Left ventricle myocardium inferior (tissue), 1 donor: ENCODE measurements around the gene BOLA3. TPM values are rescaled to one million over a fixed set of nuclear protein-coding genes. Genes with fewer than 3 reads are reported as not detected.

Source experiments
- DNase-seq: peaks from one replicate; pipeline ENCODE4 v3.0.0-alpha.2; 2020
- H3K27ac ChIP-seq: fragments of 200-600 bp; replicated peaks from 2 replicates; pipeline ENCODE4 v1.8.0; 2021
- H3K27me3 ChIP-seq: fragments of 200-600 bp; 2 replicates; pipeline ENCODE4 v1.8.0; 2021; ENCODE audit warnings: low read depth
- H3K36me3 ChIP-seq: fragments of 200-600 bp; 2 replicates; pipeline ENCODE4 v1.8.0; 2021
- H3K4me1 ChIP-seq: fragments of 200-600 bp; 2 replicates; pipeline ENCODE4 v1.8.0; 2021
- H3K4me3 ChIP-seq: fragments of 200-600 bp; 2 replicates; pipeline ENCODE4 v1.8.0; 2021; ENCODE audit warnings: mild to moderate bottlenecking, moderate library complexity
- H3K9me3 ChIP-seq: fragments of 200-600 bp; replicated peaks from 2 replicates; pipeline ENCODE4 v1.8.0; 2021
- intact Hi-C: fragments of 100-400 bp; cut with micrococcal nuclease; formaldehyde crosslinking; loops from one replicate; pipeline ENCODE4 v1.11.0; 2022
- long read RNA-seq: library from polyadenylated mRNA; unstranded; transcript quantifications from one replicate; pipeline ENCODE4 v2.0.0, GENCODE V29; 2021
- total RNA-seq: library from RNA; stranded (reverse); fragmentation: NEBNext Ultra II Directional; extraction: Animal tissue kit (Norgen Biotek cat#: 25700); gene quantifications from one replicate; pipeline ENCODE4 v1.2.1, GENCODE V29; 2021
- TF ChIP-seq, protein P1 (sequence below): fragments of 200-600 bp; IDR thresholded peaks from 2 replicates; pipeline ENCODE4 v1.8.0; 2021; ENCODE audit warnings: antibody characterized with exemption, mild to moderate bottlenecking, borderline replicate concordance
- donor health status: DM: no; HTN: yes; CAD: no; lungs with severe emphysema.

Gene BOLA3, protein sequence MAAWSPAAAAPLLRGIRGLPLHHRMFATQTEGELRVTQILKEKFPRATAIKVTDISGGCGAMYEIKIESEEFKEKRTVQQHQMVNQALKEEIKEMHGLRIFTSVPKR
- 81.2 TPM for total RNA-seq
- long read RNA-seq, transcript BOLA3-201 (3 exons, 444 nt) = minor isoform, 24 of 89 reads
- long read RNA-seq, transcript BOLA3-204 (3 exons, 667 nt) = minor isoform, 7 of 89 reads
- long read RNA-seq, transcript BOLA3-202 (4 exons, 639 nt) = major isoform, 44 of 89 reads
- long read RNA-seq, transcript BOLA3-205 (2 exons, 2,982 nt) = minor isoform, 8 of 89 reads
- long read RNA-seq, partial matches to known transcripts = 1 of 89 reads
- long read RNA-seq, other reads (novel, unspliced or antisense) = 5 of 89 reads

DNA sequence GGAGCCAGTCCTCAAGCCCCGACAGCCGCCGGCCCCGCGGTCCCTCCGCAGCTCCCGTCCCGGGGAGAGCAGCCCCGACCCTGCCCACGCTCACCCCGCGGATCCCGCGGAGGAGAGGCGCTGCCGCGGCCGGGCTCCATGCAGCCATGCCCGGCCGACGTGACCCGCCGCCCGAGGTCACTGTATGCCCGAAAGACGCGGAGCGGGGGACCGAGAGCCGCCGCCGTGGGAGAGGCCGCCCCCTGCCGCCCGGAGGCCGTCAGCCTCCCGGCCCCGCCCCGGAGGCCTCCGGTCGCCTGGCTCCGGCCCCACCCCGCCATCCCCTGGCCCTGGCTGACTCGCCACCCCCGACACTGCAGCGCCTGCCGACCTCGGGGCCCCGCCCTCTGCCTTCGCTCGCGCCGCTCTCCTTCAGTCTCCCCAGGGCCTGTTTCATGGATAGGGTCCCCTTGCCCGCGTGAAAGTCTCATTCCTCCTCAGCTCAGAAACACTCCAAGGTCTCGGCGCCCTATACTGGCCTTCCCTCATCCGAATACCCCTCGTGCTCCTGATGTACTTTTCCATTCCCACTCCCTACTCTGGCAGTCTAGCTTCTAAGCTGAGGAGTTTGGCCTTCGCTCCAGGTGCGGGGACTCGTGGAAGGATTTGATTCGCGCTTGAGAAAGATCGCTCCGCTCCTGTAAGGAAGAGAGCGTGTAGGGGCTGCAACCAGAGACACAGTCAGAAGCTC is at the start of gene BOLA3:
BOLA3 (minus strand) TSS at position 186 of the 730 bp plus-strand sequence; CDS start at position 148, 38 bp downstream.
- peaks cover 13% of the 10 kb centered on the region for H3K36me3 ChIP-seq
- H3K4me1 ChIP-seq = peaks cover 32% of the 10 kb centered on the region
- intact Hi-C loops = no loop called here
- no peaks in the 10 kb centered on the region for H3K9me3 ChIP-seq
- TF ChIP-seq, protein P1, sequence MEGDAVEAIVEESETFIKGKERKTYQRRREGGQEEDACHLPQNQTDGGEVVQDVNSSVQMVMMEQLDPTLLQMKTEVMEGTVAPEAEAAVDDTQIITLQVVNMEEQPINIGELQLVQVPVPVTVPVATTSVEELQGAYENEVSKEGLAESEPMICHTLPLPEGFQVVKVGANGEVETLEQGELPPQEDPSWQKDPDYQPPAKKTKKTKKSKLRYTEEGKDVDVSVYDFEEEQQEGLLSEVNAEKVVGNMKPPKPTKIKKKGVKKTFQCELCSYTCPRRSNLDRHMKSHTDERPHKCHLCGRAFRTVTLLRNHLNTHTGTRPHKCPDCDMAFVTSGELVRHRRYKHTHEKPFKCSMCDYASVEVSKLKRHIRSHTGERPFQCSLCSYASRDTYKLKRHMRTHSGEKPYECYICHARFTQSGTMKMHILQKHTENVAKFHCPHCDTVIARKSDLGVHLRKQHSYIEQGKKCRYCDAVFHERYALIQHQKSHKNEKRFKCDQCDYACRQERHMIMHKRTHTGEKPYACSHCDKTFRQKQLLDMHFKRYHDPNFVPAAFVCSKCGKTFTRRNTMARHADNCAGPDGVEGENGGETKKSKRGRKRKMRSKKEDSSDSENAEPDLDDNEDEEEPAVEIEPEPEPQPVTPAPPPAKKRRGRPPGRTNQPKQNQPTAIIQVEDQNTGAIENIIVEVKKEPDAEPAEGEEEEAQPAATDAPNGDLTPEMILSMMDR = peak; percentile 83
- H3K4me3 ChIP-seq = peak within 1 kb of the TSS; percentile 98
- DNase-seq = peak; percentile 89
- H3K27ac ChIP-seq = peak within 1 kb of the TSS; percentile 83
- H3K27me3 ChIP-seq = no peaks in the 10 kb centered on the region

DNA sequence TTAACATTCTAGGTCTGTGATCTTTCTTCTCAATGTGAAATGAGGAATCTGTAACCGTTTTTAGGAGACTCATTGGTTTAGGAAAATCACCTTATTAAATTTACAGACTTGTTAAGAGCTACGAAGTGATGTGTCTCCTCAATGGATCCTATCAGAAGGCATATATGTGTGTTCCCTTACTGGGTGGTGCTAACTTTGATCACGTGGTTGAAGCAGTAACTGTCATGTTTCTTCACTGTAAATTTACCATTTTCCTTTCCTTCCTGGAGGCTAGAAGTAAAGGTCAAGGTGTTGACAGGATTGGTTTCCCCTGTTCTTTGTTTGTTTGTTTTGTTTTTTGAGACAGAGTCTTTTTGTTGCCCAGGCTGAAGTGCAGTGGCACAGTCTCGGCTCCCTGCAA is 49.3 kb upstream of the BOLA3 start:
- Histone ChIP-seq H3K4me1 (peaks cover 44% of the 10 kb centered on the region), H3K9me3 (no peaks in the 10 kb centered on the region), H3K36me3 (no peaks in the 10 kb centered on the region), H3K4me3 (no peak overlapping the region), H3K27me3 (no peaks in the 10 kb centered on the region), H3K27ac (no peak overlapping the region)
- TF ChIP-seq, protein P1 = no peak
- intact Hi-C loops = no loop called here
- DNase-seq = no peak

DNA sequence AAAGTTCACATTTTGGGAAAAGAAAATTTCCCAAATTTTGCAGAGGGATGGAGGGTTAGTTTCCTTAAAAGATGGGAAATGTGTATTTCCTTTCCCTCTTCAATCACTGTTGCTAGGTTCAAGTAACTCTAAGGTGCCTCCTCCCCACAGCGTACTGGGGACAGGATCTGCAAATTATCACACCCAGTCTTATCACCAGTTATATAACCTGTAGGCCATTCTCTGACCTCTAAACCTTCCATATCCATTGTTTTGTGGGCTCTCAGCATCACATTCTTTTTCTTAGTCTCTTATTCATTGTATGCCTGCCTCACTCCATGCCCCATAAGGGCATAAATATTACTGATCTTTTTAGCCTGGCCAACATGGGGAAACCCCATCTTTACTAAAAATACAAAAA is 47.1 kb upstream of the BOLA3 start:
- Histone ChIP-seq H3K4me3 (no peak overlapping the region), H3K4me1 (peaks cover 21% of the 10 kb centered on the region), H3K27me3 (no peaks in the 10 kb centered on the region), H3K36me3 (no peaks in the 10 kb centered on the region), H3K27ac (no peak overlapping the region), H3K9me3 (no peaks in the 10 kb centered on the region)
- TF ChIP-seq, protein P1 = no peak
- no peak for DNase-seq
- intact Hi-C loops = no loop called here

DNA sequence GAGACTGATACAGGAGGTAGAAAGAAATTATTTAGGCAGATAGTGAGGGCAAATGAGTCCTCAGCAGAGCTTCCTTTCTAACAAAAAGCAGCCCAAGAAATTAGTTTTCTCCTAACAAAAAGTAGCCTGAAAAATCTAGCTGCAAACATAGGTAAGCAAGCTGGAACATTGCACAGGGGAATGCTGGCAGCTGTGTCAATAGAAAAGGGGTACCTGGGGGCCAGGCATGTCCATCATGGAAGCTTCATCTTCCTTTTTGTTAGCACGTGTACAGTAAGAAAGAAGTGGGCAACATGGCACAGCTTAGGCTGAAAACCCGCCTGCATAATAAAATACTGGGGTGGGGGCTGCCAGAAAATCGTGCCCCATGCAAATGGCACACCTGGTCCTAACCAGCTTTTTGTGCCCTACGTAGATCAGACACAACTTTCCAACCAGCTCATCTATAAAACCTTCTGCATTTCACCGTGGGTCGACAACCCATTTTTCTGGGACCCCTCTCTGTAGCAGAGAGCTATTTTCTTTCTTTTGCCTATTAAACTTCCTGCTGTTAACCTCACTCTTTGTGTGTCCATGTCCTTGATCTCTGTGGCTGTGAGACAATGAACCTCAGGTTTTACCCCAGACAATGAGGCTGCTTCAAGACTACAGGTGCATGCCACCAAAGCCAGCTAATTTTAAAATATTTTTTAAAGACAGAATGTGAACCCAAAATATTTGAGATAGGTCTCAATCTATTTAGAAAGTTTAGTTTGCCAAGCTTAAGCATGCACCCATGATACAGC is 44.1 kb upstream of the BOLA3 start:
- no peak for DNase-seq
- peaks cover 4% of the 10 kb centered on the region for H3K4me1 ChIP-seq
- H3K36me3 ChIP-seq = no peaks in the 10 kb centered on the region
- no peak overlapping the region for H3K27ac ChIP-seq
- no peak overlapping the region for H3K4me3 ChIP-seq
- no peaks in the 10 kb centered on the region for H3K9me3 ChIP-seq
- TF ChIP-seq, protein P1 = no peak
- no peaks in the 10 kb centered on the region for H3K27me3 ChIP-seq
- intact Hi-C loops = no loop called here

DNA sequence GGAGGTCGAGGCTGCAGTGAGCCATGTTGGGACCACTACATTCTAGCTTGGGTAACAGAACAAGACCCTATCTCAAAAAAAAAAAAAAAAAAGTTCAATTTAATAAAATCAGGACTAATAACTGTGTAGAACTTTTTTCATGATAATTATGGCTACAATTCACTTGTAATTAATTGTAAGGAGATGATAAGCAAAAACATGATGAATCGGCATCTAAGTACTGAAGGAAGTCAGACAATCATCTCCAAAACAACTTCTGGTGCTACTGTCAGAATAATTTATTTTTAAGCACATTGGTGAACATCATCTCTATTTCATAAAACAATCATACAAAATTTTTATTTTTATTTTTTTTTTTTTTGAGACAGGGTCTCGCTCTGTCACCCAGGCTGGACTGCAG is 41.0 kb upstream of the BOLA3 start:
- Histone ChIP-seq H3K4me3 (no peak overlapping the region), H3K27ac (no peak overlapping the region), H3K9me3 (no peaks in the 10 kb centered on the region), H3K4me1 (peaks cover 4% of the 10 kb centered on the region), H3K27me3 (no peaks in the 10 kb centered on the region), H3K36me3 (no peaks in the 10 kb centered on the region)
- intact Hi-C loops = no loop called here
- no peak for DNase-seq
- TF ChIP-seq, protein P1 = no peak
